GM18517 (cell line): ENCODE data around the gene NDUFB1.

Source experiments
- ATAC-seq: cut with Tn5 transposase; IDR thresholded peaks from one replicate; pipeline ENCODE4 v1.9.1; 2021; ENCODE audit warnings: mild to moderate bottlenecking, moderate library complexity; ENCODE audit not compliant: unreplicated experiment

NDUFB1 gene

GRCh38 chr14:92121670-92122350 lies at the start of gene NDUFB1, which contains the start of gene CPSF2:
Gene NDUFB1 (minus strand): TSS chr14:92121706. CDS start chr14:92117637, 4,069 bp downstream.
Gene CPSF2 (plus strand): TSS chr14:92121969. CDS start chr14:92130985, 9,016 bp downstream.
- peak; percentile 84 for ATAC-seq

- no peak for ATAC-seq
Measured at GRCh38 chr14:92164958-92165357, 43.5 kb upstream of the NDUFB1 start.

DNA sequence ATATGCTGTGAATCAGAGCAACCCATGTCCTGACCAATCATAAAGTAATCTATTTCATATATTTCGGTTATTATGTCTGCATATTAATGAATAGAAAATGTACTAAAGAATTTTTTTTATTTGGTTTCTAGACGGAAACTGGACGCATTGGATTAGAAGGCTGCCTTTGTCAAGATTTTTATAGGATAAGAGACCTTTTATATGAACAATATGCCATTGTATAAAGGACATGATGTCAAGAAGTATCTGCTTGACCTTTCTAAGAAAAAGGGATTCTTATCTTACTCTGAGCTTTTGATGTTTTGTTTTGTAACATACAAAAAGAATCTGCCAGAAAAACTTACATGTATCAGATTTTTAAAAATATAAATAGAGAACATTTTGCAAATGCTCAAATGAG lies 40.0 kb upstream of the NDUFB1 start:
- no peak for ATAC-seq

GRCh38 chr14:92160619-92161018 lies 39.1 kb upstream of the NDUFB1 start:
- no peak for ATAC-seq

GRCh38 chr14:92154283-92154942 lies 32.9 kb upstream of the NDUFB1 start:
- ATAC-seq: no peak

GRCh38 chr14:92153581-92153980 lies 32.1 kb upstream of the NDUFB1 start:
- ATAC-seq: no peak

DNA sequence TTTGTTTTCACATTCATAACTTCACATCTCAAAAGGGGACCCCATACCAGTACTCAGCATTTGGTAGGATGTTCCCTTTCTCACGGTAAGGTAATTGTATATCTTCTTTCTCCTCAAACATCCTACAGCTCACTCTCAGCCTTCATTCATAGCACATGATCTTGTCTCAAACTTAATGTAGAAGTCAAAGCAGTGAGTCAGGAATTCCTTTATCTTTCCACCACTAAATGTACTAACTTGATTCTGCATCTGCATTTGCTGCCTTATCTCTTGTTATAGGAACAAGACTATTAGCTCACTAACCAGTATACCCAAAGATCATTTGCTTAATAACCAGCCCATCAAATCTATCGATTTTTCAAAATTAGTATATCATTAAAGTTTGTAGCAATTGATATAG lies 23.2 kb upstream of the NDUFB1 start:
- no peak for ATAC-seq

GRCh38 chr14:92143962-92144361 lies 22.5 kb upstream of the NDUFB1 start:
- no peak for ATAC-seq

DNA sequence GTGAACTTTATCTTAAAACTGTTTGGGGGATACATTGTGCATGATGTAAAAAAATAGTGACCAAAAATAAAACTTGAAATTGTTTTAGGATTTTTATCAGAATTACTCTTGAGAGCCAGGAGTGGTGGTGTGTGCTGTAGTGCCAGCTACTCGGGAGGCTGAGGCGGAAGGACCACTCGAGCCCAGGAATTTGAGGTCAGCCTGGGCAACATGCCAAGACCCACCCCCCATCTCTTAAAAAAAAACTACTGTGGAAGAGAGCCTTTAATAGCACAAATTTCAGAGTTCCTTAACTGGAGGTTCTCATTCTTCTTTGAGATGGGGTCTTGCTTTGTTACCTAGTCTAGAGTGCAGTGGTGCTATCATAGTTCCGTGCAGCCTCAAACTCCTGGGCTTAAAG lies 21.8 kb upstream of the NDUFB1 start:
- no peak for ATAC-seq

DNA sequence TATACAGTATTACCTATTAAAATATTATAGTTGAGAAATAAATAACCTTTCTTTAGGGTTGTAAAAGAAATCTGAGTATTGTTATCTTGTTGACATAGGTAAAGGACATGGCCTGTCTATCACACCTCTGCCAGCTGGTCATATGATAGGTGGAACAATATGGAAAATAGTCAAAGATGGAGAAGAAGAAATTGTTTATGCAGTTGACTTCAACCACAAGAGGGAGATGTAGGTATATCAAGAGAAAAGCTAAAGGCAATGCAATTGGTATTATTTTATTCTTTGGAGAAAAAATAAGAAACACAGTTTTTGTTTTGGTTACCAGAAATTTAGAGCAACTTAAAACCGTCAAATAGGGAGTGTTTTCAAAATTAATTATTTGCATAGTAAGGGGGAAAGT lies 13.8 kb upstream of the NDUFB1 start:
- ATAC-seq: no peak

GRCh38 chr14:92134456-92134855 lies 12.9 kb upstream of the NDUFB1 start:
- ATAC-seq: no peak

- ATAC-seq: no peak
Measured at GRCh38 chr14:92122761-92123160, 1.3 kb upstream of the NDUFB1 start.

- no peak for ATAC-seq
Measured at GRCh38 chr14:92122351-92122677, 808 bp upstream of the NDUFB1 start.

DNA sequence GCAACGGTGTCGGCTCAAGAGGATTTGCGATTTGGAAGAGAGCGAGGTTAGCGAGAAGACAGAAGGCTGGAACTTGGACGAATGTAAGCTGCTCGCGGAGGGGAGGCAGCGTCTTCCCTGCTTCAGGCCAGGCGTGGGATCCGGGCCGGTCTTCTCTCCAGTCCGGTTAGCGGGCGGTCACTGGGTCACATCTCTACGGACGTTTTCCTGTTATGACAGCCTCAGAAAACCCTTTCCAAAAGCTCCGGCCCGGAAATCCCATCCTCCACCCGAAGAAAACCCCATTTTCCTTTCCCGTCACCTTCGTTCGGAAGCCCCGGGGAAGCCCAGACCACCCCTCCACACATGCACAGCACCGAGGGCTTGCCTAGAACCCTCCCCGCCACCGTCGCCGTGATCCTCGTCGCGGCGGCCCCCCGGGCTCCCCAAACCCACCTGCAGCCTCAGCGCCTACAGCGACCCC lies 268 bp downstream of the NDUFB1 start:
- ATAC-seq: peak; percentile 19

DNA sequence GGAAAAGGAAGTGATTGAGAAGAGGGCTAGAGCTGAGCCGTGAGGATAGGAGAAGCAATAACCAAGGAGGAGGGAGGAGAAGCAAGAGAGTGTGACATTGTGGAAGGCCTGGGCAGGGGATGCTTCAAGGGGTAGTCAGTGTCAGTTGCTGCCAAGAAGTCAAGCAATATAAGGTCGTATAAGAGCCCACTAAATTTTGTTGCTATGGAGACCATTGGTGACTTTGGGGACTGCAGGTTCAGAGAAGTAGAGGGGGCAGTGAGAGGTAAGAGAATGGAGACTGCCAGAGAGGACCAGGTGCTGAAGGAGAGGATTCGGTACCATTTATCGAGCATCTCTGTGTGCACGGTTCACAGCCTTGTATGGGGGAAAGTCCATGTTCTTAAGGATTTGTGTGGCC lies 12.0 kb downstream of the NDUFB1 start:
- no peak for ATAC-seq

DNA sequence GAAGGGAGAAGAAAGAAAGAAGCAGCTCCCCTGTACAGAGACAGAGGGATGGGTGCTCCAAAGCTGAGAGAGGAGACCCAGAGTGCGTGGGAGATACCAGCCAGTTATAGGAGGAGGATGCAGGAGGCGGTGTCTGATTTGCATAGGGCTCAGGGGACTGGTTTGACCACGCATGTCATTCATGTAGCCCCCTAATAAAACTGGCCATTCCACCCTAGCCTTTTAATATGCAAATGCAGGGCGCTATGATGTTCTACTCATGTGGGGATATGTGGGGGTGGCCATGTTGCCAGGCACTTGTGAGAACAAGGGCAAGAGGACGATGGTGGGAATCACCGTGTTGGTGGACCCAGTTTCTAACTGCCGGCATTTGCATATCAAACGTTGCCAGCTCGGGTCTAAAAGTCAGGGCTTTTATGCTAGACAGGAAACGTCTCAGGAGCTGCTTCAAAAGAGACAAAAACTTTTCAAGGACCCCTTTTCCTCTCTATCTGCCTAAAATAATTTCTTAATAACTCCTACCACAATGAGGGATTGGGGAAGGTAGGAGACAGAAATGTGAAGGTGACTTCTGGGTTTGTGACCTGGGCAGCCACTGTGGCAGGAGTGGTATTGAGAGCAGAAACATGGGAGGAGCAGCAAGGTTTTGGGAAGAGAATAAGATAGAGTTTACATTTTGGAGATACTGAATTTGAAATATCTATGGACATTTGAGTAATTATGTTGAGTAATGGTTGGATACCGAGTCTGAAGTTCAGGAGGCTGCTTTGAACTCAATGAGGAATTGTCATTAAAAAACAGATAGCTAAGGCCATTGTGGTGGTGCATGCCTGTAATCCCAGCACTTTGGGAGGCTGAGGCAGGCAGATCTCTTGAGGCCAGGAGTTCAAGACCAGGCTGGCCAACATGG lies 12.9 kb downstream of the NDUFB1 start:
- no peak for ATAC-seq

DNA sequence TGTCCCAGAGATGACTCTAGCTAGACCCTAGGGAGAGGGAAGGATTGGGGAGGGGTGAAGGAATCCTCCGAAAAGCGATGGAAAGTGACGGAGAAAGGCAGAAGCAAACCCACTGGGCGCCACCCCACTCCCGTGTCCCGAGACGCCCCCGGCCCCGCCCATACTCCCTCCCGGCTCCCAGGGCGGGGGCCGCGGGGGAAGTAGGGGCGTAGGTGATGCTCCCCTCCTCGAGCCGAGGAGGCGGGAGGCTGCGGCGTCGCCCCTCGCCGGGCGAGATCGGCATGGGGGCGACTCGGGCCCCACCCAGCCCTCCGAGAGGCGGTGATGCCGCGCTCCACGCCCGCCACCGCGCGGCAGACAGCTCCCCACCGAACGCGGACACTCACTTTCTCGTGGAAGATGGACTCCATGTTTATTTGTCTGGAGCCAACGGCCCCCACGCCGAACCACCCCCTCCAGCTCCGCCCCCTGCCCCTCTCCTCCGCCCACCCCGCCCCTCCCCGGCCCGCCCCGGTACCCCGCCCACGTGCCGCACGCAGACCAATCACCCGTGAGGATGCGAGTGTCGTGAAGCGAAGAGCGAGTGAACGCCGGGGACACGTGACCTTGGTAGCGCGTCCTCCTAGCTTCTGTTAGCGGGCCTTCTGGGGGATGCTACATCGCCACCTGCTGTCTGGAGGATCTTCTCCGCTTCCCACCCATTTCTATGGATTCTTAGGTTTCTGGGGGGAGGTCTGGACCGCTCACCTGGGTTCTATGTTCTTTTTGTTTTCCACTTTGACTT lies 15.2 kb downstream of the NDUFB1 start, which contains the start of gene ATXN3:
Gene ATXN3 (minus strand): TSS at position 440 of the 784 bp plus-strand sequence. CDS start 30 bp downstream, at position 410.
- ATAC-seq: peak; percentile 74

GRCh38 chr14:92105893-92106142 lies 15.7 kb downstream of the NDUFB1 start:
- peak; percentile 8 for ATAC-seq

DNA sequence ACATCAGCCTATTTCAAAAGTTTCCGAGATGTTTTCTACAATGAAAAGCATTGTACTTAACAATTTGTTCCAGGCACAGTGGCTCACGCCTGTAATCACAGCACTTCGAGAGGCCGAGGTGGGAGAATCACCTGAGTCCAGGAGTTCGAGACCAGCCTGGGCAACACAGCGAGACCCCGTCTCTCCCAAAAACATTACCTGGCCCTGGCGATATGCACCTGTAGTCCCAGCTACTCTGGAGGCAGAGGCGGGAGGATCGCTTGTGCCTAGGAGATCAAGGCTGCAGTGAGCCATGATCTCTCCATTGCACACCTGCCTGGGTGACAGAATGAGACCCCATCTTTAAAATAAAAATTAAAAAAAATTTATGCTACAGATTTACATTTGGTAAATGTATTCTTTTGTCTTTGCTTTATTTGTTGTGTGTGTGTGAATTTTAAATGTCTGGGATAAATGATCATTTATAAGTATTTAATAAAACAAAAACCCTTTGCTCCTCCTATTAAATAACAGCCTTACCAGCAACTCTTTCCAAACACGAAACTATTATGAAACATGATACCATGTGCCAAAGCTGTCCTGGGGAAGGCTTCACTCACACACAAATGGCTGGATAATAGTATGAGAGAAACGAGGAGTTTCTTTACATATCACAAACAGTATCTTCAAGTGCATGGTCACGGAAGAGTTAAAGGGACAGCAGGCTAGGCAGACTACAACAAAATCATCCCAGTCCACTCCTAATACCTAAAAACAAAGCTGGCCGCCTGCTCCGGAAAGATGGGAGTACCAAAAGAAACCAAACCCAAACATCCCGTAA lies 16.2 kb downstream of the NDUFB1 start:
- ATAC-seq: no peak

DNA sequence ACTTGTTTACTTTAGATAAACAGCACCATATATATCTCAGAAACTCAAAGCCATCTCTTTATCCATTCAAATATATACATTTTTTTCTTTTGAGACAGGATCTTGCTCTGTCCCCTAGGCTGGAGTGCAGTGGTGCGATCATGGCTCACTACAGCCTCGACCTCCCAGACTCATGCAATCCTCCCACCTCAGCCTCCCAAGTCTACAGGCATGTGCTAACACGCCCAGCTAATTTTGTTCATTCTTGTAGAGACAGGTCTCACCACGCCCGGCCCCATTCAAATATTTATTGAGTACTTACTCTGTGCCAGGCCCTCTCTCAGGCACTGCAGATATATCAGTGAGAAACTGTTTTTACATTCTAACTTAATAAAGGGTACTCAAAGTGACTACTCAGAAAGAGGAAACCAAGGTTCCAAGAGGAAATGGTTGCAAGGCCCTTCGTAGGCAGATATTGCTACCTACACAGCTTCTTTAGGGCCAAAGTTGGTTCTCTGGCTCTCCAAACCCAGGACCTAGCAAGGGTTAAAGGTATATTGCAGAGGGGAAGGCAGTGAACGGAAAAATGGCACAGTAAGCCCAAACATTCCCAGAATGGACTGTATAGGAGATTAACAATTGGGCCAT lies 18.0 kb downstream of the NDUFB1 start:
- no peak for ATAC-seq
